ENCODE measurements around the gene PRRT3. TPM values are rescaled to one million over a fixed set of nuclear protein-coding genes. Genes with fewer than 3 reads are reported as not detected.

Gene PRRT3
- total RNA-seq, 1 donor from 2014 or later, result 4.3 TPM

- no peak overlapping the region for H3K4me3 Mint-ChIP-seq
Observed at GRCh38 chr3:9913601-9914000, 38.6 kb downstream of the PRRT3 start.

GRCh38 chr3:9912294-9912935, 39.8 kb downstream of the PRRT3 start:
- DNase-seq, result no peak
- TF ChIP-seq CTCF (IDR thresholded peaks at IDR 0.05), result no peak
- intact Hi-C loops (cut with micrococcal nuclease), result no loop called here
- POLR2A ChIA-PET, result interaction anchor here (1.3 kb wide), 1 partner anchor 20 kb away, joined by 3 read pairs; the partner anchor contains the start of gene CRELD1
- CTCF ChIA-PET, result no interaction called here
- Mint-ChIP-seq H3K27me3 (peaks cover 10% of the 10 kb centered on the region), H3K36me3 (ENCODE audit: low read depth) (no peaks in the 10 kb centered on the region), H3K9me3 (no peaks in the 10 kb centered on the region), H3K27ac (no peak overlapping the region), H3K4me1 (peaks cover 20% of the 10 kb centered on the region), H3K4me3 (no peak overlapping the region)
- no peak for ATAC-seq (ENCODE audit: low read depth)

More at GRCh38 chr3:9913601-9914000, 38.6 kb downstream of the PRRT3 start:
- intact Hi-C loops (cut with micrococcal nuclease), result no loop called here
- no peak for TF ChIP-seq CTCF (IDR thresholded peaks at IDR 0.05)
- no peaks in the 10 kb centered on the region for H3K9me3 Mint-ChIP-seq
- ChIA-PET POLR2A (interaction anchor here (1.7 kb wide), 1 partner anchor 23 kb away, joined by 7 read pairs; the partner anchor contains the start of gene JAGN1), CTCF (no interaction called here)
- ATAC-seq (ENCODE audit: low read depth) (no peak), DNase-seq (no peak)
- peaks cover 10% of the 10 kb centered on the region for H3K27me3 Mint-ChIP-seq
- H3K4me1 Mint-ChIP-seq, result peaks cover 20% of the 10 kb centered on the region
- no peak overlapping the region for H3K27ac Mint-ChIP-seq
- H3K36me3 Mint-ChIP-seq (ENCODE audit: low read depth), result no peaks in the 10 kb centered on the region

- H3K36me3 Mint-ChIP-seq (ENCODE audit: low read depth), result no peaks in the 10 kb centered on the region
- H3K4me1 Mint-ChIP-seq, result peaks cover 19% of the 10 kb centered on the region
- TF ChIP-seq CTCF (IDR thresholded peaks at IDR 0.05), result no peak
- H3K27ac Mint-ChIP-seq, result no peak overlapping the region
- no peaks in the 10 kb centered on the region for H3K9me3 Mint-ChIP-seq
- intact Hi-C loops (cut with micrococcal nuclease), result no loop called here
- POLR2A ChIA-PET, result interaction anchor here (1.3 kb wide), 1 partner anchor 21 kb away, joined by 3 read pairs; the partner anchor contains the start of gene CRELD1
- DNase-seq, result no peak
- H3K27me3 Mint-ChIP-seq, result peaks cover 10% of the 10 kb centered on the region
- H3K4me3 Mint-ChIP-seq, result no peak overlapping the region
- CTCF ChIA-PET, result no interaction called here
- ATAC-seq (ENCODE audit: low read depth), result no peak
Observed at GRCh38 chr3:9911863-9912262, 40.3 kb downstream of the PRRT3 start.

GRCh38 chr3:9909221-9910013, 42.8 kb downstream of the PRRT3 start:
- ChIA-PET POLR2A (no interaction called here), CTCF (no interaction called here)
- Mint-ChIP-seq H3K36me3 (ENCODE audit: low read depth) (no peaks in the 10 kb centered on the region), H3K27me3 (peaks cover 10% of the 10 kb centered on the region), H3K27ac (no peak overlapping the region), H3K4me3 (no peak overlapping the region), H3K9me3 (no peaks in the 10 kb centered on the region), H3K4me1 (peaks cover 3% of the 10 kb centered on the region)
- ATAC-seq (ENCODE audit: low read depth) (no peak), DNase-seq (no peak)
- intact Hi-C loops (cut with micrococcal nuclease), result no loop called here
- no peak for TF ChIP-seq CTCF (IDR thresholded peaks at IDR 0.05)

GRCh38 chr3:9908286-9908685, 43.9 kb downstream of the PRRT3 start:
- CTCF ChIA-PET, result no interaction called here
- H3K27me3 Mint-ChIP-seq, result peaks cover 7% of the 10 kb centered on the region
- no peak for DNase-seq
- no peak for ATAC-seq (ENCODE audit: low read depth)
- TF ChIP-seq CTCF (IDR thresholded peaks at IDR 0.05), result no peak
- H3K4me3 Mint-ChIP-seq, result no peak overlapping the region
- H3K27ac Mint-ChIP-seq, result no peak overlapping the region
- POLR2A ChIA-PET, result interaction anchor here (1.1 kb wide), 1 partner anchor 38 kb away, joined by 3 read pairs; no protein-coding TSS in a partner anchor
- peaks cover 3% of the 10 kb centered on the region for H3K4me1 Mint-ChIP-seq
- intact Hi-C loops (cut with micrococcal nuclease), result no loop called here
- H3K36me3 Mint-ChIP-seq (ENCODE audit: low read depth), result no peaks in the 10 kb centered on the region
- no peaks in the 10 kb centered on the region for H3K9me3 Mint-ChIP-seq
